ENCODE measurements around the gene GDI1. TPM values are rescaled to one million over a fixed set of nuclear protein-coding genes. Genes with fewer than 3 reads are reported as not detected.

The GDI1 gene
- total RNA-seq (2021; fragmentation: NEBNext Ultra II Directional; extraction: Animal tissue kit (Norgen Biotek cat#: 25700)) (83.1 and 85.8 TPM in 2 replicates), polyA plus RNA-seq (2011; rRNA removed) (136 and 186 TPM in 2 replicates), polyA minus RNA-seq (2011; rRNA and poly(A)+ RNA removed) (62.8 and 81.4 TPM in 2 replicates)
- 165 TPM for polyA plus RNA-seq (2011; cell fraction: cytosol; rRNA removed)
- 503 TPM for polyA plus RNA-seq (2011; cell fraction: nucleus; rRNA removed)
- polyA plus RNA-seq (2012, experiment 1 of 2): 116 to 127 TPM (median 122 TPM) in 4 replicates
- polyA plus RNA-seq (2012, experiment 2 of 2): 79.9 TPM
- 74.8 TPM for polyA plus RNA-seq (2013, experiment 1 of 2)
- polyA plus RNA-seq (2013, experiment 2 of 2): 69.1 TPM
- 44.6 TPM for polyA minus RNA-seq (2011; cell fraction: cytosol; rRNA and poly(A)+ RNA removed)
- polyA minus RNA-seq (2011; cell fraction: nucleus; rRNA and poly(A)+ RNA removed): 75.4 TPM
- long read RNA-seq, experiment 1, transcript GDI1-207 (4 exons, 2,417 nt): minor isoform, 8 of 58 reads
- long read RNA-seq, experiment 1, transcript GDI1-204 (11 exons, 2,474 nt): major isoform, 21 of 58 reads
- long read RNA-seq, experiment 1, partial matches to known transcripts: 25 of 58 reads
- long read RNA-seq, experiment 1, other reads (novel, unspliced or antisense): 1 of 58 reads
- long read RNA-seq, experiment 2, transcript GDI1-204 (11 exons, 2,474 nt): major isoform, 16 of 23 reads
- long read RNA-seq, experiment 2, partial matches to known transcripts: 1 of 23 reads
- long read RNA-seq, experiment 2, other reads (novel, unspliced or antisense): 6 of 23 reads

- peaks cover 0 to 32% (median 16%) of the 10 kb centered on the region in 4 experiments; a peak in 6 of 8 replicates for H3K36me3 ChIP-seq (ENCODE audit: control insufficient read depth in 2 of 4, insufficient read depth in 4 of 4, low read length in 3 of 4)
- TF ChIP-seq CTCF (IDR thresholded peaks at IDR 0.05; ENCODE audit: control extremely low read depth in 1 of 3, insufficient read depth in 1 of 3, low read depth in 1 of 3, low read length in 3 of 3) (no peak), BCL11A (IDR thresholded peaks at IDR 0.05; ENCODE audit: low read depth in 2 of 2, low read length in 2 of 2) (no peak), YY1 (IDR thresholded peaks at IDR 0.05; ENCODE audit: low read depth, low read length) (peak; percentile 85), CBX5 (IDR thresholded peaks at IDR 0.05; ENCODE audit: low read depth, low read length) (no peak)
Measured at GRCh38 chrX:154436983-154437752, at the start of gene GDI1. Gene GDI1 (plus strand): TSS chrX:154437154. CDS start chrX:154437255, 101 bp downstream.

More at GRCh38 chrX:154436983-154437752, at the start of gene GDI1:
- POLR2A ChIA-PET (ENCODE audit: partially characterized antibody): interaction anchor here (1.0 to 2.6 kb wide), 2 partner anchors 12 to 90 kb away, joined by 3 to 9 read pairs; no protein-coding TSS in a partner anchor
- 3% methylated on average over 12 of the region's 93 CpGs; no CpG with 5 or more reads in 1 of the 2 experiments for WGBS, 2 experiments (ENCODE audit: extremely low coverage in 1 of 2, insufficient coverage in 1 of 2, insufficient read length in 1 of 2, insufficient replicate concordance in 2 of 2, low coverage in 1 of 2, low lambda C conversion rate in 2 of 2, missing lambda C conversion rate in 1 of 2)
- H3K4me1 ChIP-seq (replicated peaks in 1 of 4; ENCODE audit: control insufficient read depth in 3 of 4, insufficient read depth in 4 of 4, low read length in 3 of 4): peaks cover 0 to 6% (median 4%) of the 10 kb centered on the region in 4 experiments; a peak in 6 of 7 replicates
- H3K4me2 ChIP-seq (ENCODE audit: insufficient read depth in 1 of 2, low read depth in 2 of 2, low read length in 2 of 2): peak within 1 kb of the TSS; percentile 68 to 89
- peaks cover 0 to 13% of the 10 kb centered on the region in 2 experiments for H4K20me1 ChIP-seq (replicated peaks in 1 of 2; ENCODE audit: control insufficient read depth in 1 of 2, insufficient read depth in 2 of 2, low read length in 2 of 2)
- H3K23me2 ChIP-seq (ENCODE audit: low read depth, low read length): peaks cover 2% of the 10 kb centered on the region; the same call in 1 of the 2 replicates
- H3K79me2 ChIP-seq (ENCODE audit: control insufficient read depth in 1 of 2, insufficient read depth in 2 of 2, low read length in 2 of 2): peaks cover 0 to 17% of the 10 kb centered on the region in 2 experiments; a peak in 2 of 4 replicates
- no peak for FAIRE-seq
- no peak within 1 kb of the TSS for H2BK20ac ChIP-seq (ENCODE audit: low read length)
- H3K4me3 ChIP-seq (ENCODE audit: extremely low read depth in 1 of 4, insufficient read depth in 2 of 4, low read depth in 3 of 4, low read length in 4 of 4): peak within 1 kb of the TSS; percentile 56 to 86 (median 66)
- no peaks in the 10 kb centered on the region for H3K79me1 ChIP-seq (ENCODE audit: low read depth, low read length)
- no peaks in the 10 kb centered on the region for H3K9me3 ChIP-seq (ENCODE audit: insufficient read depth in 2 of 2, low read depth in 1 of 2, low read length in 1 of 2)
- no peak within 1 kb of the TSS for H2AFZ ChIP-seq (ENCODE audit: low read length)
- H4K91ac ChIP-seq (replicated peaks; ENCODE audit: insufficient read length, low read length): no peak within 1 kb of the TSS
- no peak within 1 kb of the TSS for H2AK5ac ChIP-seq (ENCODE audit: low read depth, low read length)
- CTCF ChIA-PET (ENCODE audit: partially characterized antibody): no interaction called here
- no peak within 1 kb of the TSS for H2BK15ac ChIP-seq (ENCODE audit: low read length)
- no peak within 1 kb of the TSS for H2BK5ac ChIP-seq (ENCODE audit: low read depth, low read length)
- peak within 1 kb of the TSS; percentile 76 for H4K5ac ChIP-seq (ENCODE audit: insufficient read length, low read depth, low read length)
- no peak within 1 kb of the TSS for H3K56ac ChIP-seq (replicated peaks; ENCODE audit: insufficient read length, low read depth, low read length)
- H3K23ac ChIP-seq (ENCODE audit: insufficient read length): no peak within 1 kb of the TSS
- no peak within 1 kb of the TSS for H2BK12ac ChIP-seq (ENCODE audit: low read depth, low read length)
- peak within 1 kb of the TSS; percentile 62; the same call in 1 of the 2 replicates for H3K18ac ChIP-seq (ENCODE audit: extremely low read depth, low read length)
- DNase-seq (ENCODE audit: low read depth in 1 of 2, low spot score in 2 of 2): peak in 1 of 2 experiments; percentile 56
- H3K27me3 ChIP-seq (replicated peaks in 1 of 4; ENCODE audit: control insufficient read depth in 3 of 4, extremely low read depth in 1 of 4, insufficient read depth in 3 of 4, low read length in 3 of 4): no peaks in the 10 kb centered on the region
- H3K27ac ChIP-seq (ENCODE audit: low read depth, low read length): peak within 1 kb of the TSS; percentile 67; the same call in 1 of the 2 replicates
- no peak within 1 kb of the TSS for H3K14ac ChIP-seq (ENCODE audit: insufficient read length)
- H3K4ac ChIP-seq (replicated peaks; ENCODE audit: insufficient read length, low read depth, low read length): no peak within 1 kb of the TSS
- H3K9ac ChIP-seq (replicated peaks in 1 of 4; ENCODE audit: extremely low read depth in 1 of 4, low read depth in 3 of 4, low read length in 3 of 4): peak within 1 kb of the TSS; percentile 29 to 69 (median 59)
- H2BK120ac ChIP-seq (replicated peaks; ENCODE audit: low read depth, low read length): no peak within 1 kb of the TSS
- peak within 1 kb of the TSS; percentile 51; the same call in 1 of the 2 replicates for H4K8ac ChIP-seq (ENCODE audit: extremely low read depth, insufficient read depth, low read length)

All from H1 (cell line).